Measurements from ENCODE around the gene GPR34. TPM values are rescaled to one million over a fixed set of nuclear protein-coding genes. Genes with fewer than 3 reads are reported as not detected.

Gene GPR34
- total RNA-seq, 1 donor from 2014 or later: 28.0 TPM

DNA sequence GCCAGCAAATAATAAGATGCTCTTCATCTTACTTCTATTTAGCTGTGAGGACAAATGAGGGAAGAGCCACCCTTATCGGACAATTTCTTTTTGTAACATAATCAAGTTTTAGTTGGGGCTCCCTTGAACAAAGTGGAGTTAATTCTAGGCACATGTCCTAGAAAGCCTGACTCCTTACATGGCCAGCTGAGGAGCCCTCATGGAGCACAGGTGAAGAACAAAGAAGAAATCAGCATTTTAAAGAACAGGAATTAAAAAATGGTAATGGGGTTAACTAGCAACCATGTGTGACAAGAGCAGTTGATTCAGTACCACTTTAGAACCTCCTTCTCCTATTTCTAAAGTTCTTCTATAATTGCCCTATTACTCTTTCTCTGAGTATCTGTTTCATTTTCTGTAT, 51.1 kb downstream of the GPR34 start:
- no peak overlapping the region for H3K4me3 ChIP-seq
- ATAC-seq (no peak), DNase-seq (no peak)
- H3K9me3 ChIP-seq: no peaks in the 10 kb centered on the region
- no peaks in the 10 kb centered on the region for H3K4me1 ChIP-seq
- no peaks in the 10 kb centered on the region for H3K36me3 ChIP-seq
- intact Hi-C loops (cut with DNase I): no loop called here
- H3K27me3 ChIP-seq: no peaks in the 10 kb centered on the region
- TF ChIP-seq, protein P1, sequence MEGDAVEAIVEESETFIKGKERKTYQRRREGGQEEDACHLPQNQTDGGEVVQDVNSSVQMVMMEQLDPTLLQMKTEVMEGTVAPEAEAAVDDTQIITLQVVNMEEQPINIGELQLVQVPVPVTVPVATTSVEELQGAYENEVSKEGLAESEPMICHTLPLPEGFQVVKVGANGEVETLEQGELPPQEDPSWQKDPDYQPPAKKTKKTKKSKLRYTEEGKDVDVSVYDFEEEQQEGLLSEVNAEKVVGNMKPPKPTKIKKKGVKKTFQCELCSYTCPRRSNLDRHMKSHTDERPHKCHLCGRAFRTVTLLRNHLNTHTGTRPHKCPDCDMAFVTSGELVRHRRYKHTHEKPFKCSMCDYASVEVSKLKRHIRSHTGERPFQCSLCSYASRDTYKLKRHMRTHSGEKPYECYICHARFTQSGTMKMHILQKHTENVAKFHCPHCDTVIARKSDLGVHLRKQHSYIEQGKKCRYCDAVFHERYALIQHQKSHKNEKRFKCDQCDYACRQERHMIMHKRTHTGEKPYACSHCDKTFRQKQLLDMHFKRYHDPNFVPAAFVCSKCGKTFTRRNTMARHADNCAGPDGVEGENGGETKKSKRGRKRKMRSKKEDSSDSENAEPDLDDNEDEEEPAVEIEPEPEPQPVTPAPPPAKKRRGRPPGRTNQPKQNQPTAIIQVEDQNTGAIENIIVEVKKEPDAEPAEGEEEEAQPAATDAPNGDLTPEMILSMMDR (IDR thresholded peaks at IDR 0.05): no peak
- H3K27ac ChIP-seq: no peak overlapping the region

Other genes with a start within 250 kb of the GPR34 start
- not detected for gene NYX, start 241.6 kb upstream of the GPR34 start, total RNA-seq
- gene GPR82, start 35.2 kb downstream of the GPR34 start, total RNA-seq: 3.4 TPM
- gene CASK, start 234.6 kb downstream of the GPR34 start, total RNA-seq: 60.4 TPM

All from upper lobe of right lung (tissue), 1 donor.